ENCODE data around the gene PTK7.

GRCh38 chr6:43097502-43097901 is 21.4 kb downstream of the PTK7 start:
- no peak for TF ChIP-seq CTCF (IDR thresholded peaks at IDR 0.05; ENCODE audit: borderline replicate concordance, extremely low read depth, low read length, poor library complexity, severe bottlenecking)
- no peak for TF ChIP-seq EZH2 (IDR thresholded peaks at IDR 0.05; ENCODE audit: borderline replicate concordance, low read depth, low read length, severe bottlenecking)

Measured in DND-41 (cell line).